GM12865 (cell line): ENCODE results near the gene PSAP.

Experiments used
- DNase-seq: peaks from one replicate; pipeline ENCODE4 v3.0.0; 2010; ENCODE audit warnings: low read depth
- H3K4me3 ChIP-seq: 2 replicates; pipeline ENCODE4 v1.5.1; 2011; ENCODE audit warnings: mild to moderate bottlenecking, low read depth, low read length, control low read depth
- CTCF ChIP-seq: IDR thresholded peaks from 2 replicates; pipeline ENCODE4 v1.5.1; 2011; ENCODE audit warnings: low read length, control low read depth, low read depth, inconsistent platforms; ENCODE audit not compliant: insufficient read depth; ENCODE audit errors: missing control alignments

Gene PSAP

GRCh38 chr10:71830726-71831125 lies 20.3 kb downstream of the PSAP start:
- H3K4me3 ChIP-seq = no peak overlapping the region
- TF ChIP-seq CTCF = no peak
- DNase-seq = no peak

GRCh38 chr10:71829896-71830295 lies 21.2 kb downstream of the PSAP start:
- DNase-seq = no peak
- TF ChIP-seq CTCF = no peak
- no peak overlapping the region for H3K4me3 ChIP-seq

GRCh38 chr10:71829171-71829570 lies 21.9 kb downstream of the PSAP start:
- no peak overlapping the region for H3K4me3 ChIP-seq
- no peak for DNase-seq
- no peak for TF ChIP-seq CTCF

GRCh38 chr10:71828702-71829101 lies 22.3 kb downstream of the PSAP start:
- no peak for TF ChIP-seq CTCF
- DNase-seq = no peak
- no peak overlapping the region for H3K4me3 ChIP-seq

GRCh38 chr10:71827852-71828251 lies 23.2 kb downstream of the PSAP start:
- H3K4me3 ChIP-seq = no peak overlapping the region
- DNase-seq = no peak
- no peak for TF ChIP-seq CTCF

GRCh38 chr10:71825217-71825616 lies 25.8 kb downstream of the PSAP start:
- no peak overlapping the region for H3K4me3 ChIP-seq
- DNase-seq = no peak
- no peak for TF ChIP-seq CTCF

- no peak for DNase-seq
- no peak for TF ChIP-seq CTCF
- no peak overlapping the region for H3K4me3 ChIP-seq
These were observed 26.7 kb downstream of the PSAP start for GRCh38 chr10:71824333-71824732.
